G401 (cell line): ENCODE measurements around the gene FLYWCH2. TPM values are rescaled to one million over a fixed set of nuclear protein-coding genes. Genes with fewer than 3 reads are reported as not detected.
"Not testable (repeated sequence)": the region's sequence is repeated elsewhere in the genome, so short reads cannot be mapped to it uniquely, and the experiment has no call there.

Source experiments
- DNase-seq: peaks from one replicate; pipeline ENCODE4 v3.0.0-alpha.2; 2015; ENCODE audit warnings: low spot score
- in situ Hi-C: cut with HindIII; loops from 2 replicates; pipeline ENCODE4 v1.10.0; 2016; ENCODE audit warnings: low sequenced_read_pairs, mixed read lengths
- total RNA-seq: library from RNA; depleted of rRNA; stranded (reverse); fragments of >200 nt; shearing (Covaris generic); gene quantifications from 2 replicates; pipeline ENCODE4 v1.2.3, GENCODE V29; 2014; rRNA removed

The FLYWCH2 gene
- total RNA-seq, 1 experiment from 2014 or later = 91.6 TPM

DNA sequence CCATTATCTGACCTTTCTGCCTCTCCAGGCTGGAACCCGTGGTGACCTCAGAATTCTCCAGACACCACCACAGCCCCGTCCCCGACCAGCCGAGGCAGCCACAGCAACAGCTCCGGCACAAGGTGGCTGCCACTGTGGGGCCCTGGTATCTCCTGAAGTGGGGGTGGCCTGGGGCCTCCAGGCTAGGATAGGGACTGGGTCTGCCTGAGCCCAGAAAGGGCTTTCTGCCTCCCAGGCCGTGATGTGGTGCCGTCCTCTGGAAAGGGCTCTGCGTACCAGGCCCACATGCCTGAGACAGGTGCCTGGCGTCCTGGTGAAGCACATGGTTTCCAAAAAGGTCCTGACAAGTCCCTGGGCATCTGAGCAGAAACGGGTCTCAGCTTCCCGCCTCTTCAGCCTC, 45.8 kb downstream of the FLYWCH2 start:
- in situ Hi-C loops = no loop called here
- DNase-seq = no peak

DNA sequence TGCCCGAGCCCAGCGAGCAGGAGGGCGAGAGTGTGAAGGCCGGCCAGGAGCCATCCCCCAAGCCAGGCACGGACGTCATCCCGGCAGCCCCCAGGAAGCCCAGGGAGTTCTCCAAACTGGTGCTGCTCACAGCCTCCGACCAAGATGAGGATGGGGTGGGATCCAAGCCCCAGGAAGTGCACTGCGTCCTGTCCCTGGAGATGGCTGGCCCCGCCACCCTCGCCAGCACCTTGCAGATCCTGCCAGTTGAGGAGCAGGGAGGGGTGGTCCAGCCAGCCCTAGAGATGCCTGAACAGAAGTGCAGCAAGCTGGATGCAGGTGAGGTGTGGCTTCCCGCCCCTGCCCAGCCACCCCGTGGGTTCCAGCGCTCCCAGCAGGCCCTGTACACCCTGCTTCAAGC, 46.7 kb downstream of the FLYWCH2 start:
- in situ Hi-C loops = no loop called here
- DNase-seq = no peak

DNA sequence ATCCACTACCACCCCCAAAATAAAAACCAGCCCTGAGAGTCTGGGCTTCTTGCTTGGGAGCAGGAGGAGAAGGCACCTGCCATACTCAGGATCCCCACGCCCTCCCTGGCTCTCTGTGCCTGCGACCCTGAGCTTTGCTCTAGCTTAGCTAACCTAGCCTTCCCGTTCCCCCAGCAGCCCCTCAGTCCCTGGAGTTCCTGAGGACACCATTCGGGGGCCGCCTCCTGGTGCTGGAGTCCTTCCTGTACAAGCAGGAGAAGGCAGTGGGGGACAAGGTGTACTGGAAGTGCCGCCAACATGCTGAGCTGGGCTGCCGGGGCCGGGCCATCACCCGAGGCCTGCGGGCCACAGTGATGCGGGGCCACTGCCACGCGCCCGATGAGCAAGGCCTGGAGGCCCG, 47.2 kb downstream of the FLYWCH2 start:
- in situ Hi-C loops = no loop called here
- no peak for DNase-seq

DNA sequence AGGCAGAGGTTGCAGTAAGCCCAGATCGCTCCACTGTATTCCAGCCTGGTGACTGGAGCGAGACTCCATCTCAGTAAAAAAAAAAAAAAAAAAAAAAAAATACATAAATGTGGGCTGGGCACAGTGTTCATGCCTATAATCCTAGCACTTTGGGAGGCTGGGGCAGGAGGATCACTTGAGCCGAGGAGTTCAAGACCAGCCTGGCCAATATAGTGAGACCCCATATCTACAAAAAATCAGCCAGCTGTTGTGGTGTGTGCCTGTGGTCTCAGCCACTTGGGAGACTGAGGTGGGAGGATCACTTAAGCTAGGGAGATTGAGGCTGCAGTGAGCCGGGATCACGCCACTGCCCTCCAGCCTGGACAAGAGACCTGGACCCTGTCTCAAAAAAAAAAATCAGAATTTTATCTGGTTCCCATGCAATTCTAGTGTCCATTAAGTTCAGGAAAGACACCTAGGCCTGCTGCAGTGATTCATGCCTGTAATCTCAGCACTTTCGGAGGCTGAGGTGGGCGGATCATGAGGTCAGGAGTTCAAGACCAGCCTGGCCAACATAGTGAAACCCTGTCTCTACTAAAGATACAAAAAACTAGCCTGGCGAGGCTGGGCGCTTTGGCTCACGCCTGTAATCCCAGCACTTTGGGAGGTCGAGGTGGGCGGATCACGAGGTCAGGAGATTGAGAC, 48.4 kb downstream of the FLYWCH2 start:
- in situ Hi-C loops, DNase-seq: not testable (repeated sequence)

DNA sequence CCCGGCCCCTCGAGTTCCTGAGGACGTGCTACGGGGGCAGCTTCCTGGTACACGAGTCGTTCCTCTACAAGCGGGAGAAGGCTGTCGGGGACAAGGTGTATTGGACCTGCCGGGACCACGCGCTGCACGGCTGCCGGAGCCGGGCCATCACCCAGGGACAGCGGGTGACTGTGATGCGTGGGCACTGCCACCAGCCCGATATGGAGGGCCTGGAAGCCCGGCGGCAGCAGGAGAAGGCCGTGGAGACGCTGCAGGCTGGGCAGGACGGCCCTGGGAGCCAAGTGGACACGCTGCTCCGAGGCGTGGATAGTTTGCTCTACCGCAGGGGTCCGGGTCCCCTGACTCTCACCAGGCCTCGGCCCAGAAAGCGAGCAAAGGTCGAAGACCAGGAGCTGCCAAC, 50.1 kb downstream of the FLYWCH2 start:
- DNase-seq = no peak
- in situ Hi-C loops = no loop called here

DNA sequence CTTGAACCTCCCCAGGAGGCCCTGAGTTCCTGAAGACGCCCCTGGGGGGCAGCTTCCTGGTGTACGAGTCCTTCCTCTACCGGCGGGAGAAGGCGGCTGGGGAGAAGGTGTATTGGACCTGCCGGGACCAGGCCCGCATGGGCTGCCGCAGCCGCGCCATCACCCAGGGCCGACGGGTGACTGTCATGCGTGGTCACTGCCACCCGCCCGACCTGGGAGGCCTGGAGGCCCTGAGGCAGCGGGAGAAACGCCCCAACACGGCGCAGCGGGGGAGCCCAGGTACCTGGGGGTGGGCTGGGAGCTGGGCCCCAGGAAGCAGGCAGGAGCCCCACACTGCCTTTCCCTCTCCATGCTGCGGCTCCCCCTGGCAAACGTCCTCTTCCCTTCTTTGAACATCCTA, 50.7 kb downstream of the FLYWCH2 start:
- in situ Hi-C loops = no loop called here
- no peak for DNase-seq

DNA sequence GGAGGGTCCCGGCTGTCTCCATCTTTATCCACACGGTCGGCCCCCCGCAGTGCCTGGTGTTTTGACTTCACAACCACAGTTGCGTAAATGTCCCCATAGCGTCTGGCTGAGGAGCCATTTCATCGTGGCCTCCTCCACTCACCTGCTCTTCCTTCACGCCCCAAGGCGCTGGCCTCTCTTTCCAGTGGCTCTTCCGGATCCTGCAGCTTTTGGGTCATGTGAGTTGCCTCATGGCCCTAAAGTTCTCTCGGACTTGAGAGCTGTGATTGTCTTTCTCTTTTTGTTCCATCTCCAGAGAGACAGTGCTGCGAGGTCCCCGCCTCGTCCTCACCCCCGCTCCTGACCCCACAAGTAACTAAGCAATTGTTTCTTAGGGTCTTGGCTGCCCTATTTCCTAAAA, 51.4 kb downstream of the FLYWCH2 start:
- no peak for DNase-seq
- in situ Hi-C loops = no loop called here

DNA sequence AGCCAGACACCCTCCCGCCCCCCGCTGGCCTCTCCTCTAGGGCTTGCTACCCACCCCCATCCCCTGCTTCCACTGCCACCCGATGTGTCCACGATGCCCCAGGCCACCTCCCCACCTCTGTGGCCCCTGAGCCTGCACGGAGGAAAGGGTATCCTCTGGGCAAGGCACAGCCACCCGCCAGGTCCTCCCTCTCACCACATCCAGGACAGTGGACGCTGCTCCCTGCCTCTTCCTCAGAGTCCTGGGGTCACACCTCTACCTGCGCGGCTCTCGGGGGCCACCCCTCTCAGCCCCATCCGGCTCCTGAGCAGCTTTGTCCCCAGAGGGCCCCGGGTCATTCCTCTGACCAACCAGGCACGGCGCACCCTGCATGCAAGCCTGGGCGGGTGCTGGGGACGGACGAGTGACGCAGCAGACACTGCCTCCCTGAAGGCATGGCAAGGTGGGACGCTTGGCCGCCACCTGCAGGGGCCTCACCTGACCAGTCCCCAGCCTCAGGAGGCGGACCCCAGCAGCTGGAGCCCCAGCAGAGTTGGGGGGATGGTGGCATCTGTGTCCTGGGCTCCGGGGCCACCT, 53.5 kb downstream of the FLYWCH2 start:
- in situ Hi-C loops = no loop called here
- no peak for DNase-seq

DNA sequence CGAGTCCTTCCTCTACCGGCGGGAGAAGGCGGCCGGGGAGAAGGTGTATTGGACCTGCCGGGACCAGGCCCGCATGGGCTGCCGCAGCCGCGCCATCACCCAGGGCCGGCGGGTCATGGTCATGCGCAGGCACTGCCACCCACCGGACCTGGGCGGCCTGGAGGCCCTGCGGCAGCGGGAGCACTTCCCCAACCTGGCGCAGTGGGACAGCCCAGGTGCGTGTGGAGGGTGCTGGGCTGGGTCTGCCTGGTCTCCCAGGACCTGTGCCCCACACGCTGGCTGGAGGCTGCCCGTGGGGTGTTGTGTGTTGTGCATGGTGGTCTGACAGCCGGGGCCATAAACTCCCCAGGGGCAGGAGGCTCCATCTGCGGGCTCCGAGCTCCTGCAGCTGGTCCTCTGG, 54.2 kb downstream of the FLYWCH2 start:
- in situ Hi-C loops = no loop called here
- DNase-seq = no peak

DNA sequence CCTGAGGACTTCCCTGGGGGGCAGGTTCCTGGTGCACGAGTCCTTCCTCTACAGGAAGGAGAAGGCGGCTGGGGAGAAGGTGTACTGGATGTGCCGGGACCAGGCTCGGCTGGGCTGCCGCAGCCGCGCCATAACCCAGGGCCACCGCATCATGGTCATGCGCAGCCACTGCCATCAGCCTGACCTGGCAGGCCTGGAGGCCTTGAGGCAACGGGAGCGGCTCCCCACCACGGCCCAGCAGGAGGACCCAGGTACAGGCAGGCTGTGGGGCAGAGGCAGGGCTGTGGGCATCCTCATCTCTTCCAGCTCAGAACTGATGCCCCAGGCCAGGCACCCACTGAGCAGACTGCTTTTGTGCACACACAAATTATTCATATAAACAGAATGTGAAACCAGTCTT, 55.2 kb downstream of the FLYWCH2 start:
- in situ Hi-C loops = no loop called here
- DNase-seq = no peak

DNA sequence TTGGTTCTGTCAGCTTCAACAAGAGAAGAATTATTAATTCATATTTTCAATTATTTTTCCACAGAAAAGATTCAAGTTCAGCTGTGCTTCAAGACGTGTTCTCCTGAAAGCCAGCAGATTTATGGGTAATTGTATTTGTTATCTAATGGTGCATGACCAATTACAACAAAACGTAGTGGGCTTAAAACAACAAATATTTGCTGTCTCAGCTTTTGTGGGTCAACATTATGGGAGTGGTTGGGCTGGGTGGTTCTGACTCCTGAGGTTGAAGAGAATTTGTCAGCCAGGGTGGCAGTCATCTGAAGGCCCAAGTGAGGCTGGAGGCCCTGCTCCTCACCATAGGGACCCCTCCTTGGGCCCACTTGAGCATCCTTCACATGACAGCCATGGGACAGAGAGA, 57.0 kb downstream of the FLYWCH2 start:
- in situ Hi-C loops = no loop called here
- no peak for DNase-seq

DNA sequence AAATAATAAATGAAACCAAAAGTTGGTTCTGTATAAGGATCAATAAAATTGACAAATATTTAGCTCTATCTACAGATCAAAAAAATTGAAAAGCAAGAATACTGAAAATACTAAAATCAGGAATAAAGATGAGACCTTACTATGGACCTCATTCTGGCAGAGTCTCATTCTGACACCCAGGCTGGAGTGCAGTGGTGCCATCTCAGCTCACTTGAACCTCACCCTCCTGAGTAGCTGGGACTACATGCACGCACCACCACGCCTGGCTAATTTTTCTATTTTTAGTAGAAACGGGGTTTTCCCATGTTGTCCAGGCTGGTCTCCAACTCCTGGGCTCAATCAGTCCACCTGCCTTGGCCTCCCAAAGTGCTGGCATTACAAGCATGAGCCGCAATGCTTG, 59.0 kb downstream of the FLYWCH2 start:
- in situ Hi-C loops = no loop called here
- no peak for DNase-seq

DNA sequence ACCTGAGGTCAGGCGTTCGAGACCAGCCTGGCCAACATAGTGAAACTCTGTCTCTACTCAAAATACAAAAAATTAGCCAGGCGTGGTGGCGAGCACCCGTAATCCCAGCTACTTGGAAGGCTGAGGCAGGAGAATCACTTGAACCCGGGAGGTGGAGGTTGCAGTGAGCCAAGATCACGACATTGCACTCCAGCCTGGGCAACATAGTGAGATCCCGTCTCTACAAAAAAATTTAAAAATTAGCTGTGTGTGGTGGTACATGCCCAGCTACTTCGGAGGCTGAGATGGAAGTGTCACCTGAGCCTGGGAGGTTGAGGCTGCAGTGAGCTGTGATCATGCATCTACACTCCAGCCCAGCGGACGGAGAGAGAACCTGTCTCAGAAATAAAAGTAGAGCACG, 60.7 kb downstream of the FLYWCH2 start:
- DNase-seq, in situ Hi-C loops: not testable (repeated sequence)

DNA sequence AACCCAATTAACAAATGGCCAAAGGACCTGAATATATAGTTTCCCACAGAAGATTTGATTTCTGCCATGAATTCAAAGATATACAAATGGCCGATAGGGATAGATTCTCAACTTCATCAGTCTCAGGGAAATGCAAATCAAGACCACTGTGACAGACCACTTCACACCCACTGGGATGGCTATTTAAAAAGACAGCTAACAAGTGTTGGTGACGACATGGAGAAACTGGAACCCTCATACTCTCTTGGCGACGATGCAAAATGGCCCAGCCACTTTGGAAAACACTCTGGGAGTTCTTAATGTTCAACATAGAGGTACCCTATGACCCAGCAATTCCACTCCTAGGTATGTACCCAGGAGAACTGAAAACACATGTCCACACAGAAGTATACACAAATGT, 63.6 kb downstream of the FLYWCH2 start:
- no peak for DNase-seq
- in situ Hi-C loops = no loop called here

Other genes with a start within 250 kb of the FLYWCH2 start
- 88.2 and 89.7 TPM in 2 replicates for gene KCTD5, start 200.7 kb upstream of the FLYWCH2 start, total RNA-seq
- gene PRSS27, start 163.0 kb upstream of the FLYWCH2 start, total RNA-seq = 1.2 and 1.4 TPM in 2 replicates
- gene SRRM2, start 130.6 kb upstream of the FLYWCH2 start, total RNA-seq = 23.0 and 44.7 TPM in 2 replicates
- gene ELOB, start 105.9 kb upstream of the FLYWCH2 start, total RNA-seq = 178 and 250 TPM in 2 replicates
- gene PRSS33, start 95.7 kb upstream of the FLYWCH2 start, total RNA-seq = 0.07 and 10.6 TPM in 2 replicates
- gene PRSS41, start 84.7 kb upstream of the FLYWCH2 start, total RNA-seq = not detected in 2 replicates
- gene PRSS21, start 66.0 kb upstream of the FLYWCH2 start, total RNA-seq = not detected in 2 replicates
- not detected in 2 replicates for gene ZG16B, start 52.9 kb upstream of the FLYWCH2 start, total RNA-seq
- not detected in 2 replicates for gene PRSS22, start 25.0 kb upstream of the FLYWCH2 start, total RNA-seq
- 51.8 and 52.7 TPM in 2 replicates for gene FLYWCH1, start 28.7 kb downstream of the FLYWCH2 start, total RNA-seq
- 64.8 and 80.7 TPM in 2 replicates for gene KREMEN2, start 81.1 kb downstream of the FLYWCH2 start, total RNA-seq
- 29.0 and 43.4 TPM in 2 replicates for gene PAQR4, start 86.1 kb downstream of the FLYWCH2 start, total RNA-seq
- gene PKMYT1, start 97.2 kb downstream of the FLYWCH2 start, total RNA-seq = 9.3 and 19.0 TPM in 2 replicates
- gene CLDN9, start 129.7 kb downstream of the FLYWCH2 start, total RNA-seq = not detected in 2 replicates
- 1.7 and 2.7 TPM in 2 replicates for gene CLDN6, start 135.0 kb downstream of the FLYWCH2 start, total RNA-seq
- gene TNFRSF12A, start 137.2 kb downstream of the FLYWCH2 start, total RNA-seq = 128 and 129 TPM in 2 replicates
- gene HCFC1R1, start 140.7 kb downstream of the FLYWCH2 start, total RNA-seq = 55.9 and 59.3 TPM in 2 replicates
- 106 and 120 TPM in 2 replicates for gene THOC6, start 140.8 kb downstream of the FLYWCH2 start, total RNA-seq
- gene BICDL2, start 153.7 kb downstream of the FLYWCH2 start, total RNA-seq = 1.1 and 1.2 TPM in 2 replicates
- gene MMP25, start 163.3 kb downstream of the FLYWCH2 start, total RNA-seq = 0.95 and 2.9 TPM in 2 replicates
- gene IL32, start 182.4 kb downstream of the FLYWCH2 start, total RNA-seq = 17.4 and 22.8 TPM in 2 replicates
- gene ZSCAN10, start 216.1 kb downstream of the FLYWCH2 start, total RNA-seq = 11.2 and 17.3 TPM in 2 replicates
- gene ZNF205, start 229.4 kb downstream of the FLYWCH2 start, total RNA-seq = 21.3 and 27.6 TPM in 2 replicates